Activated T-cell treated with anti-CD3 and anti-CD28 coated beads for 4 hours (primary cell): ENCODE results near the gene HNF4A.
"Not testable (repeated sequence)": the region's sequence is repeated elsewhere in the genome, so short reads cannot be mapped to it uniquely, and the experiment has no call there.

Experiments used
- DNase-seq: peaks from one replicate; pipeline ENCODE4 v3.0.0-alpha.2; 2020

HNF4A gene

DNA sequence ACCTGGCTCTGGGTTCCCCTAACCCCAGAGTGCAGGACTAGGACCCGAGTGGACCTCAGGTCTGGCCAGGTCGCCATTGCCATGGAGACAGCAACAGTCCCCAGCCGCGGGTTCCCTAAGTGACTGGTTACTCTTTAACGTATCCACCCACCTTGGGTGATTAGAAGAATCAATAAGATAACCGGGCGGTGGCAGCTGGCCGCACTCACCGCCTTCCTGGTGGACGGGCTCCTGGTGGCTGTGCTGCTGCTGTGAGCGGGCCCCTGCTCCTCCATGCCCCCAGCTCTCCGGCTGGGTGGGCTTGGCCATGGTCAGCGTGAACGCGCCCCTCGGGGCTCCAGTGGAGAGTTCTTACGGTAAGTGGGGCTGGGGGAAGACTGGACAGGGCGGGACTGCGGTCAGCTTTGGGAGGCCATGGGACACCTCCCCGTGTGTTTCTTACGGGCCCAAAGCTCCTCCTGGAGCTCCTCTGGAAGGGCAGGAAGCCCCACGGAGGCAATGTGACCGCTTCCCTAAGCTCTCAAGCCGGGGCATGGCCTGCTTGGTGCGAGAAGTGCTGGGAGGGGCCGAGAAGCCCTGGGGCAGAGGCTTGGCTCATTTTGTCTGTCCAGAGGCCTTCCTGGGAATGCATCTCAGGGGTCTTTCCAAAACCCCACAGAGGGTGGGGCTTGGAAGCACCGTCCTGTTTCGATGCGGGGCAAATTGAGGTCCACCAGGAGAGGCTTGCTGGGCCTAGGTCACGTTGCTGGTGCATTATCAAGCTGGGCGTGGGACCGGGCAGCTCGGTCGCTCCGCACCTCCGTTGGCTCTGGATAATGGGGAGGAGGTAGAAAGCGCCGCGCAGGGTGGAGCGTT is at the start of gene HNF4A:
Gene HNF4A, plus strand, starts transcription at position 202 of the 855 bp plus-strand sequence. Its CDS starts 106 bp downstream, at position 308.
- no peak for DNase-seq

DNA sequence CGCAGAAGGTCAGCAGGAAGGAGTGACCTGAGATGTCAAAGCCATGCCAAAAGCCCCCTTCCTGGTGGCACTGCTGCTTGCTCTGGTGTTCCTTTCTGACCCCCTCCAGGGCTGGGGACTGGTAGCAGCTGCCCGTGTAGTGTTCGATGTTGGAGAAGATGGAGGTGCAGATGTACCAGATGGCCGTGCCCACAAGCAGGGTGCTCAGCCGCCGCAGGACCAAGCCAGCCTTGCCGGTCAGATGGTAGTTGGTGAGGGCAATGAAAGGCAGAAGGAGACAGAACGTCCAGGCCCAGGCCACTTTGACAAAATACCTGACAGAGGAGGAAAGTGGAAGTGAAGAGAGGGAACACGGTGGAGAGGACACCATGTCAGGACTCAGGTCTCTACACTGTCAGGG is 48.6 kb upstream of the HNF4A start:
- no peak for DNase-seq

DNA sequence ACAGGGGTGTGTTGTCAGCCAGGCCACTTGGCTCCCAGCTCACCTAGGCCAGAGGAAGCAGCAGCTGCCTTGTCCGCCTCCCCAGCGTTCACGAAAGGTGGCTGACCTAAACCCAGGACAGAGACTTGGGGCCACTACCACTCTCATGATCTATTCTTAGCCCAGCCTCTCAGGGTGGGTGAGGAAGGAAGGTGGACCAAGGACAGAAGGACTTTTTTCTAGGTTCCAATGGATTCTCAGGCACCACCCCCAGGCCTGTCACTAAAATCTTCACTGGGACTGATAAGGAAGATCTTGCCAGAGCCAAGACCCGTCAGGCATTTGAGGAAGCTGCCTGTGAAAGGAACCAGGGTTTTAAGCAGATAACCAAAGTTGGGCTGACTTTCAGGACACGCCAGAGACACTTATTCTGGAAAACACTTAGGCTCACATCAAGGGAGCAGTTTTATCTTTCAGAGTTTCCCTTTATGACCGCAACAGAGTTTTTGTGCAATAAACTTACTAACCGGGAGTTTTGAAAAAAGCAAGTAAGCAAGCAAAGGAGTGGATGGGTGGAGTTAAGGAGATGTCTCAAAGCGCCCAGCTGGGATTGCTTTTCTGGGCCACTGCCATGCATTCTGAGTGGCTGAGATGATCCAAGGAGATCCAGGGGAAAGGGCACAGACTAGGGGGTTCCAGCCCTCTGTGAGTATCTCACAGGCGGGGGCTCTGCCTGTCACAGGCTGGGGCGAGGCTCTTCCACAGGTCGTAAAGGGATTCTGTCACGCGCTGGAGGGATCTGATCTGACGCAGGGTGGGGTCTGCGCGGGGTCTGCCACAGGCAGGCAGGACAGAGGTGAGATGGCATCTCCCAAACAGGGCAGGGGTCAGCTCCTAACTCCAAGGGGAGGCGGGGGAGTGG is 45.5 kb upstream of the HNF4A start:
- no peak for DNase-seq

- DNase-seq: peak; percentile 96
These were observed 44.5 kb upstream of the HNF4A start, which contains the start of gene FITM2 for GRCh38 chr20:44310664-44311639. TSS of gene FITM2 (minus strand) at chr20:44311202. CDS start at chr20:44311148, 54 bp downstream.

DNA sequence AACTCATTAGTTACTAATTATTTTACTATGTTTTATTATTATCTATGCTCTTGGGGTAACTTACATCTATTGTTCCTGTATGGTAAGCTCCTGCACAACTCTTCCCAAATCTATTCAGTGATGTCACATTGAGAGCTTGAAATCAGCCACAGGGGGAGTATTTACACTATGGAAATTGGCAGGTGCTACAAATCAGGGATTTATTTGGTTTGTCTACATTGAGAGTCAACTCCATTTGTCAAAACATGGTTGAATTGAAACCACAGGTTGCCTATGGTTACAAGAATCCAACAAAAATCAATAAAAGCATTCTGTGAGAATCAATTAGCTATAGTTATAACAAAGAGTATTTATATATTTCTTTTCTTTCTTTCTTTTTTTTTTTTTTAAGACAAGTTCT is 40.6 kb upstream of the HNF4A start:
- DNase-seq: no peak

DNA sequence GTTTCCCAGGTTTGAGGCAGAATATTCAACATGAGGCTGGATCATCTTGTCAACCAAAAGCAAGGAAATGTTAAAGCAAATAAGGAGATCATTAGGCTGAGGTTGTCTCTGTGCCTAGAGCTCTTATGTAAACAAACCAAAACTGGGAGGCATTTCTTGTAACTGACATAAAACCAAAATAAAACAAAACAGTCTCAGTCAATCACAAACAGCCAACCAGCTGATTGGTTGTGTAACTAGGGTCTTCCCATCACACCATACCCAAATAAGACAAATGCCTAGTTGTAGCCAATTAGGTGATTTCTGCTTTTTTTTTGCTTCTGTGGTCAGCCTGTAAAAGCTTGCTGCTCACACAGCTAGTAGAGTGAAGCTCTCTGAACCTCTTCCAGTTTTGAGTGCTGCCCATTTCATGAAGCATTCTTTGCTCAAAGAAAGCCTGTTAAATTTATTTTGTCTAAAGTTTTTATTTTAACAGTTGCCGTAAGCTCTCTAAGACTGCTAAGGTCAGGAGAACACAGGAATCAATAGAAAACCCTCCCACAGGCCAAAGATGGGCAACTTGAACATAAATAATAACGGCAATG is 35.6 kb upstream of the HNF4A start:
- no peak for DNase-seq

DNA sequence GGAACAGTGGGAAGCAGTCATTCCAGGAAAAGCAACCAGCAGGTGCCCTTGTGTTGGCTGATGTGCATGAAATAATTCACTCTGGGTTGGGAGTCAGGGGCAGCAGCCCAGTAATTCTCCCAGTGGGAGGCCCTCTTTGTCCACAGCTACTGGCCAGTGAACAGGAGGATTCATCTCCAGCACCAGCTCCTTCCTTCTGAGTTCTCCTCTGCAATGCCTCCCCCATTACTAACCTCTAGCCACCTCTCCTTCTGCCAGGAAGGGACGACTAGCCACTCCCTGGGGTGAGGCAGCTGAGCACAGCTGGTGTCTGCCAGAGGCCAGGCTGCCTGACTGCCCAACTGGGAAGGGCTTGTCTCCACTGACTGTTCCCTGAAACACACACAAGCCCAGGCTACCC is 31.2 kb upstream of the HNF4A start:
- no peak for DNase-seq

DNA sequence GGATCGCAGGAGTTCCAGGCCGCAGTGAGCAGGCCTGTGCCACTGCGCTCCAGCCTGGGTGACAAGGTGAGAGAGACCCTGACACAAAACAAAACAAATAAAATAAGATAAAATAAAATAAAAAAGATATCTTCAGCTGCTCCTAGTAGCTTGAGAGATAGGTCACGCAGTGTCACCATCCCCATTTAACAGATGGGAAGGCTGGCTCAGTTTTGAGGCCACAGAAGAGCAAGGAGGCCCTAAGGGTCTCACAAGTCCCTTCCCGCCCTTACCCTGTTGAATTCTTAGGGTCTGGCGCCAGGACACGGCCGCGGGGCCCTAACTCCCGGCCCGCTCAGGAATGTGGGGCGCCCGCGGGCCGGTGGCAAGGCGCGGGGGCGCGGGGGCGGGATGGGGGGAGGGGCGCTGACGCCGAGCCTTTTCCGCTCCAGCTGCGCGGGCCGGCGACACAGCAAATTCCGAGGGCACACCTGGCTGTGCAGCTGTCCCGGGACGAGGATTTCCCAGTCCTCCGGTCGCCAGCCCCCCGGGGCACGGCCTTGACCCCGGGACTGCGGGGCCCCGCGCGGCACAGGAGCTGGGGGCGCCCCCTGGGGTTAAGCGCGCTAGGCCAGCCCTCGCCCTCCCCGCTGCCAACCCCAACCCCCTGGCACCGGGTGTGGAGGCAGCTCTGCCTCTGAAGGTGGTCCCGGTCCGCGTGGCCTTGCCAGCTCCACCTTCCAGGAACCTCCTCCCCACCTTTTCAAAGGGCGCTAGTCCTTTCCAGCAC is 28.9 kb upstream of the HNF4A start:
- DNase-seq: peak; percentile 17

DNA sequence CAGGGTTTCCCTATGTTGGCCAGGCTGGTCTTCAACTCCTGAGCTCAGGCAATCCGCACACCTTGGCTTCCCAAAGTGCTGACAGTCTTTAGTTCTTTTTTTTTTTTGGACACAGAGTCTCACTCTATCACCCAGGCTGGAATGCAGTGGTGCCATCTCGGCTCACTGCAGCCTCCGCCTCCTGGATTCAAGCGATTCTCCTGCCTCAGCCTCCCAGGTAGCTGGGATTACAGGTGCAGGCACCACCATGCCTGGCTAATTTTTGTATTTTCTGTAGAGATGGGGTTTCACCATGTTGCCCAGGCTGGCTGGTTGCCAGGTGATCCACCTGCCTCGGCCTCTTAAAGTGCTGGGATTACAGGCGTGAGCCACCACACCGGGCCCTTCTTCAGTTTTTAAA is 27.8 kb upstream of the HNF4A start:
- not testable (repeated sequence) for DNase-seq

- DNase-seq: no peak
These were observed 27.1 kb upstream of the HNF4A start for GRCh38 chr20:44328428-44328827.

DNA sequence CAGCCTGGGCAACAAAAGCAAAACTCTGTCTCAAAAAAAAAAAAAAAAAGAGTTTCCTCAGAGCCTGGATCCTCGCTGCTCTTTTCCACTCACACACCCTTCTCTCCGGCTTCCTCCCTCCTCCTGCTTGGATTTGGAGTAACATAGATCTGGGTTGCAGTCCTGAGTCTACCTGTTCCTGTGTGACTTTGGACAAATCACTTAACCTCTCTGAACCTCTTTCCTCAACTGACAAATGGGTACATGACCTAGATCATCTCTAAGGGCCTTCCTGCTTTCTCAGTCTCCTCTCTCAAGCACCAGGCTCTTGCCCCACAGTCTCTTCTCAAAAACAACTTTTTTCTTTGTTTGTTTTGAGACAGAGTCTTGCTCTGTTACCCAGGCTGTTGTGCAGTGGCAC is 24.3 kb upstream of the HNF4A start:
- no peak for DNase-seq

- DNase-seq: no peak
These were observed 21.2 kb upstream of the HNF4A start for GRCh38 chr20:44334306-44334705.

- DNase-seq: no peak
These were observed 20.8 kb upstream of the HNF4A start for GRCh38 chr20:44334709-44335108.

GRCh38 chr20:44335675-44336074 is 19.8 kb upstream of the HNF4A start:
- no peak for DNase-seq

DNA sequence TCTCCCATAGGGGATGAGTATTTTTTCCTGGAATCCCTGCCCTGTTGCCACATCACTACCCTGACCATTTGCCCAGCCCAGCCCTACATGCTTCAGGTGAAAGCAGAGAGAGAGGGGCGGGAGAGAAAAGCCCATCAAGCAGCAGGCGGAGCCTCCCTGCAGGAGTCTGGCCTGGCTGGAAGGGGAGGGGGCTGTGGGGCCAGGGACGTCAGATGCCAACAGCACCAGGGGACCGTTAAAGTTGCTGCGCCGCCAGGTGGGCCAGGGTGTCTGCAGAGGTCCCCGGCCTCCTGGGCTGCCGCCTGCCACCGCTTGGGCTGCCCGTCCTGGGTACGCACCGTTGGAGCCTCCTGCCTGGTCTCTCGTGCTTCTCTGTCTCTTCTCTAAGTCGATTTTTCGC is 19.4 kb upstream of the HNF4A start:
- DNase-seq: no peak

- no peak for DNase-seq
These were observed 18.6 kb upstream of the HNF4A start, which contains the start of gene R3HDML for GRCh38 chr20:44336725-44337380. TSS of gene R3HDML (plus strand) at chr20:44337043. CDS start at chr20:44337158, 115 bp downstream.

- no peak for DNase-seq
These were observed 13.3 kb upstream of the HNF4A start for GRCh38 chr20:44342248-44342647.

GRCh38 chr20:44343162-44343675 is 12.3 kb upstream of the HNF4A start:
- no peak for DNase-seq

GRCh38 chr20:44344723-44345122 is 10.8 kb upstream of the HNF4A start:
- no peak for DNase-seq

DNA sequence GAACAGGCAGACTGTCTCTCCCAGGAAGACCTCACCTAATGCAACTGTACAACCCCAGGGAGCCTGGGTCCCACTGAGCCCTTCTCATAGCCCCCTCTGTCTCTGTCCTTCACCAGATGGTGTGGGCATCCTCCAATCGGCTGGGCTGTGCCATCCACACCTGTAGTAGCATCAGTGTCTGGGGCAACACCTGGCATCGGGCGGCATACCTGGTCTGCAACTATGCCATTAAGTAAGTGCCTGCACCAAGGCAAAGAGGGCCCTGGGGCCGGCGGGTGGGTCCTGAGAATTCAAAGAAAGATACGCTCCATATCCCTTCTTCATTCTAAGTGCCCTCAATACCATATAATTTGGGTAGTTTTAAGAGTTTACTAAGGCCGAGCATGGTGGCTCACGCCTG is 10.4 kb upstream of the HNF4A start:
- DNase-seq: no peak
